Retinal pigment epithelial cell (primary cell): ENCODE results near the gene CDK5RAP2.

Experiments used
- DNase-seq: peaks from one replicate; pipeline ENCODE4 v3.0.0-alpha.2; 2010; ENCODE audit warnings: low read depth
- H3K4me3 ChIP-seq: 2 replicates; pipeline ENCODE4 v1.5.1; 2011; ENCODE audit warnings: mild to moderate bottlenecking, low read length, control low read depth, moderate library complexity
- TF ChIP-seq, protein P1 (sequence below): conservative IDR thresholded peaks from 2 replicates; pipeline ENCODE4 v1.5.1; 2011; ENCODE audit warnings: low read depth, low read length, control low read depth, inconsistent platforms

The CDK5RAP2 gene

GRCh38 chr9:120386390-120387131 lies 193.4 kb downstream of the CDK5RAP2 start:
- TF ChIP-seq, protein P1, sequence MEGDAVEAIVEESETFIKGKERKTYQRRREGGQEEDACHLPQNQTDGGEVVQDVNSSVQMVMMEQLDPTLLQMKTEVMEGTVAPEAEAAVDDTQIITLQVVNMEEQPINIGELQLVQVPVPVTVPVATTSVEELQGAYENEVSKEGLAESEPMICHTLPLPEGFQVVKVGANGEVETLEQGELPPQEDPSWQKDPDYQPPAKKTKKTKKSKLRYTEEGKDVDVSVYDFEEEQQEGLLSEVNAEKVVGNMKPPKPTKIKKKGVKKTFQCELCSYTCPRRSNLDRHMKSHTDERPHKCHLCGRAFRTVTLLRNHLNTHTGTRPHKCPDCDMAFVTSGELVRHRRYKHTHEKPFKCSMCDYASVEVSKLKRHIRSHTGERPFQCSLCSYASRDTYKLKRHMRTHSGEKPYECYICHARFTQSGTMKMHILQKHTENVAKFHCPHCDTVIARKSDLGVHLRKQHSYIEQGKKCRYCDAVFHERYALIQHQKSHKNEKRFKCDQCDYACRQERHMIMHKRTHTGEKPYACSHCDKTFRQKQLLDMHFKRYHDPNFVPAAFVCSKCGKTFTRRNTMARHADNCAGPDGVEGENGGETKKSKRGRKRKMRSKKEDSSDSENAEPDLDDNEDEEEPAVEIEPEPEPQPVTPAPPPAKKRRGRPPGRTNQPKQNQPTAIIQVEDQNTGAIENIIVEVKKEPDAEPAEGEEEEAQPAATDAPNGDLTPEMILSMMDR: no peak
- DNase-seq: no peak
- no peak overlapping the region for H3K4me3 ChIP-seq

- no peak for DNase-seq
- TF ChIP-seq, protein P1: no peak
- H3K4me3 ChIP-seq: no peak overlapping the region
Observed at GRCh38 chr9:120385606-120386389, 194.2 kb downstream of the CDK5RAP2 start.

DNA sequence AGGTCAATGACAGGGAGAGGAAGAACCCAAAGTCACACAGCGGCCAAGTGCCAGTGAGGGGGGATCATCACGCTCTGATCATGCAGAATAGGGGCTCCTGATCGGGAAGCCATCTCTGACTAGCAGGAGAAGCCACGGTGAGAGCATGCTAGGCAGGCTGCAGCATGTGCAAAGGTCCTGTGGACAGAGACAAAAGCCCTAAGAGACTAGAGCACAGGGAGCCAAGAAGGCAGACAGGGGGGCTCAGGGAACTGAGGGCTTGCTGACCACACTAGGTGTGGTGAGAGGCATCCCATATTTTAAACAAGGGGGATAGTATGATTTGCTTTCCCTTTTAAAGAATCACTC lies 195.1 kb downstream of the CDK5RAP2 start:
- DNase-seq: no peak
- H3K4me3 ChIP-seq: no peak overlapping the region
- TF ChIP-seq, protein P1: no peak

GRCh38 chr9:120383999-120384924 lies 195.7 kb downstream of the CDK5RAP2 start:
- no peak overlapping the region for H3K4me3 ChIP-seq
- DNase-seq: no peak
- TF ChIP-seq, protein P1: no peak

GRCh38 chr9:120383611-120383998 lies 196.4 kb downstream of the CDK5RAP2 start:
- TF ChIP-seq, protein P1: no peak
- no peak overlapping the region for H3K4me3 ChIP-seq
- DNase-seq: no peak

DNA sequence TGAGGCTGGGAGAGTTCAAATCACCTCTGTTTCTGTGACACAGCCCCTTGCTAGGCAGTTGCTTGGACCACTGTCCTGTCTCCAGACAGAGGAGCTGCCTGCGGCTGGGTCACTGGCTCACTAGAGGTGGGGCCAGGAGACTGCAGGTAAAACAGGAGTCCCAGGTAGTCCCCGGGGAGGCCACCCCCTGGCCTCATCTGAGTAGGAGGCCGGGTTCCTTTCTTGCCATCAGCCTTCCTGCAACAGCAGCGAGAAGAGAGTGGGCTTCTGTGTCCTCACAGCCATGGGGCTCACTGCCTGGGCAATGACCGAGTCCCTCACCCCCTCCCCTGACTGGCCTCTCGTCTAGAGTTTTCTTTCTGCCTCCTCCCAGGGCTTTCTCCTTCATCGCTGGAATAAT lies 197.5 kb downstream of the CDK5RAP2 start:
- no peak for DNase-seq
- TF ChIP-seq, protein P1: no peak
- no peak overlapping the region for H3K4me3 ChIP-seq
